ENCODE results near the gene OBP2B. TPM values are rescaled to one million over a fixed set of nuclear protein-coding genes. Genes with fewer than 3 reads are reported as not detected.

The OBP2B gene
- total and polyA plus RNA-seq, 9 of the 15 experiments (the other 6 are each of a cell fraction or from before 2014, with no cell fraction given) = not detected

DNA sequence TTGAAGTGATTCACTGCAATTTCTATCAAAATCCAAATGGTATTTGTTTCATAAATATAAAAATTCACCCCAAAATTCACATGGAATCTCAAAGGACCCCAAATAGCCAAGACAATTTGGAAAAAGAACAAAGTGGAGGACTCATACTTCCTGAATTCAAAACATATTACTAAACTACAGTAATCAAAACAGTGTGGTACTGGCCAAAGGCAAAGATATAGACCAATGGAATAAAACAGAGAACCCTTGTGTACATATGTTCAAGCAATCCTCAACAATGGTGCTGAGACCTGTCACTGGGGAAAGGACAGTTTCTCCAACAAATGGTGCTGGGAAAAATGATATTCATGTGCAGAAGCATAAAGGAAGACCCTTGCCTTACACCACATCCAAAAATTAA is 14.0 kb downstream of the OBP2B start:
- Histone ChIP-seq H3K79me2 (ENCODE audit: control insufficient read depth, insufficient read depth, low read length) (no peaks in the 10 kb centered on the region), H3K27ac (ENCODE audit: extremely low read depth, low read depth, low read length) (no peak overlapping the region), H3K9me3 (replicated peaks; ENCODE audit: control insufficient read depth, insufficient read depth, low read depth, low read length) (no peaks in the 10 kb centered on the region), H3K9ac (ENCODE audit: insufficient read depth in 1 of 2, low read depth in 2 of 2, low read length in 2 of 2) (no peak overlapping the region), H3K9me1 (ENCODE audit: control insufficient read depth, insufficient read depth, low read length) (no peaks in the 10 kb centered on the region), H4K20me1 (replicated peaks; ENCODE audit: control insufficient read depth, insufficient read depth, low read length) (no peaks in the 10 kb centered on the region), H3K4me1 (replicated peaks in 1 of 2; ENCODE audit: control insufficient read depth in 2 of 2, insufficient read depth in 2 of 2, low read length in 2 of 2) (peaks cover 0 to 7% of the 10 kb centered on the region in 2 experiments; a peak in 2 of 5 replicates), H2AFZ (ENCODE audit: low read depth, low read length) (no peak overlapping the region), H3K4me2 (ENCODE audit: insufficient read depth, low read length) (no peak overlapping the region), H3K4me3 (no peak overlapping the region), H3K36me3 (ENCODE audit: control insufficient read depth, insufficient read depth, low read length) (no peaks in the 10 kb centered on the region), H3K27me3 (ENCODE audit: control insufficient read depth in 2 of 2, insufficient read depth in 2 of 2, low read length in 2 of 2) (peaks cover 35 to 37% of the 10 kb centered on the region in 2 experiments)
- no TSS peak for BruUV-seq (replicated peaks)
- ChIA-PET CTCF (ENCODE audit: low intra/inter-chr PET ratio) (interaction anchor here (0.6 kb wide), 1 partner anchor 225 kb away, joined by 5 read pairs; no protein-coding TSS in a partner anchor), POLR2A (no interaction called here)
- in situ Hi-C loops (cut with MboI) = no loop called here
- no peak for ATAC-seq
- TF ChIP-seq EWSR1 (IDR thresholded peaks at IDR 0.05; ENCODE audit: borderline replicate concordance, low read depth, partially characterized antibody) (no peak), ZNF398 (CRISPR knock-in tag; IDR thresholded peaks at IDR 0.05) (no peak), DEAF1 (CRISPR knock-in tag; IDR thresholded peaks at IDR 0.05) (no peak), ARNT (IDR thresholded peaks at IDR 0.05) (no peak), RBM25 (IDR thresholded peaks at IDR 0.05; ENCODE audit: low read depth, low read length, severe bottlenecking) (peak; percentile 58), HDGF (IDR thresholded peaks at IDR 0.05) (no peak)
- intact Hi-C loops (cut with micrococcal nuclease) = no loop called here
- no peak for DNase-seq (ENCODE audit: extremely low read depth in 1 of 4, low spot score in 3 of 4)
- FAIRE-seq = no peak

All from K562 (cell line).